ENCODE results near the gene UQCRC1. TPM values are rescaled to one million over a fixed set of nuclear protein-coding genes. Genes with fewer than 3 reads are reported as not detected.

Gene UQCRC1
- total and polyA plus RNA-seq, 2 donors (not counting 1 experiment from before 2014, with no cell fraction given) = 99.9 to 132 TPM

- Histone ChIP-seq H3K4me2 (replicated peaks; ENCODE audit: low read depth, low read length, poor library complexity, severe bottlenecking) (peak within 1 kb of the TSS; percentile 98), H3K79me2 (ENCODE audit: control insufficient read depth, insufficient read depth, low read length) (no peaks in the 10 kb centered on the region), H3K9me3 (ENCODE audit: control extremely low read depth in 1 of 3, control insufficient read depth in 2 of 3, insufficient read depth in 1 of 3, low read length in 2 of 3) (no peaks in the 10 kb centered on the region), H3K27ac (ENCODE audit: low read length in 2 of 2) (peak within 1 kb of the TSS in 1 of 2 donors; percentile 49), H3K4me3 (ENCODE audit: control extremely low read depth in 1 of 5, extremely low read depth in 1 of 5, insufficient read depth in 1 of 5, low read depth in 2 of 5, low read length in 4 of 5) (peak within 1 kb of the TSS; percentile 48 to 84 (median 77)), H4K20me1 (ENCODE audit: control insufficient read depth, insufficient read depth, low read length, poor library complexity, severe bottlenecking) (no peaks in the 10 kb centered on the region), H2AFZ (ENCODE audit: insufficient read depth, low read depth, low read length, poor library complexity, severe bottlenecking) (peak within 1 kb of the TSS; percentile 95), H3K4me1 (ENCODE audit: control insufficient read depth in 2 of 2, insufficient read depth in 2 of 2, low read length in 2 of 2) (peaks cover 11 to 17% of the 10 kb centered on the region in 2 donors), H3K27me3 (replicated peaks in 1 of 4; ENCODE audit: control extremely low read depth in 1 of 4, control insufficient read depth in 3 of 4, insufficient read depth in 4 of 4, low read length in 3 of 4) (no peaks in the 10 kb centered on the region), H3K9ac (ENCODE audit: low read length) (peak within 1 kb of the TSS; percentile 80), H3K36me3 (replicated peaks in 1 of 2; ENCODE audit: control extremely low read depth in 1 of 2, control insufficient read depth in 1 of 2, extremely low read depth in 1 of 2, insufficient read depth in 2 of 2, low read length in 1 of 2) (no peaks in the 10 kb centered on the region)
- whole genome bisulfite sequencing (ENCODE audit: insufficient coverage) = under 1% methylated on average over 68 of the region's 68 CpGs
- Mint-ChIP-seq H3K4me3 (peak within 1 kb of the TSS; percentile 89), H3K9me3 (ENCODE audit: insufficient read depth) (no peaks in the 10 kb centered on the region), H3K27me3 (no peaks in the 10 kb centered on the region), H3K4me1 (peaks cover 13% of the 10 kb centered on the region), H3K27ac (peak within 1 kb of the TSS; percentile 61)
- intact Hi-C loops (cut with micrococcal nuclease) = loop anchor here (1.0 to 2.0 kb wide), 4 partner anchors 21 to 163 kb away; partner anchors contain the start of gene UQCRC1
- ChIA-PET POLR2A (interaction anchor here (0.6 to 1.2 kb wide), 3 partner anchors 22 to 459 kb away, joined by 3 to 9 read pairs (median 3); partner anchors contain the start of gene QRICH1), CTCF (interaction anchor here (0.9 to 1.8 kb wide), 6 partner anchors 21 to 235 kb away, joined by 3 to 7 read pairs (median 4); partner anchors contain the start of genes NCKIPSD and UQCRC1)
- ATAC-seq (ENCODE audit: low read depth) = peak; percentile 98
- peak; percentile 28 for TF ChIP-seq CTCF (IDR thresholded peaks at IDR 0.05)
- no peak for TF ChIP-seq EZH2 (IDR thresholded peaks at IDR 0.05; ENCODE audit: borderline replicate concordance, insufficient read depth, low read depth, low read length, poor library complexity, severe bottlenecking)
- DNase-seq = peak; percentile 89
Observed at GRCh38 chr3:48635222-48636021, 26.0 kb upstream of the UQCRC1 start, which contains the start of gene SLC26A6. SLC26A6 (minus strand) TSS chr3:48635461; CDS start chr3:48635393, 68 bp downstream.
